ENCODE measurements around the gene CYBA.

DNA sequence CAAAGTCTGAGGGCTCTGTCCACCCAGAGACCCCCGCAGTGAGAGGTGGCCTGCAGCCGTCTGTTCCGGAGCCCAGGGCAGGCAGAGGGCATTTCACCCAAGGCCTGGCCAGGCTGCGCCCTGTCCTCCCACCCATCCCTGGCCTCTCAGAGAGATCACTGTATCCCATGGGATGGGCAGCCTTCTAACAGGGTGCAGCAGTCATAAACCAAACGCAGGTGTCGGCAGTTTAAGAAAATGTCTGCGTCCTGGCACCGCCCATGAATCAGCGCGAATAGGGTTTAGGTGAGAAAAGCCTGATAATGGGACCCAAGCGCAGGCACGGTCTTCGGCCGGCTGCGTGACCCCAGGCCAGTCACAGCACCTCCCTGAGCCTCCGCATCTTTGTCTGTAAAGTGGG, 5.4 kb downstream of the CYBA start:
- TF ChIP-seq POLR2A (IDR thresholded peaks at IDR 0.05; ENCODE audit: low read depth, low read length) (peak; percentile 11), NRF1 (conservative IDR thresholded peaks at IDR 0.05; ENCODE audit: low read depth, low read length) (no peak), SP1 (IDR thresholded peaks at IDR 0.05; ENCODE audit: low read depth, low read length) (no peak), GABPA (IDR thresholded peaks at IDR 0.05; ENCODE audit: low read depth) (no peak), JUNB (IDR thresholded peaks at IDR 0.05) (no peak)
- TF ChIP-seq, protein P1, sequence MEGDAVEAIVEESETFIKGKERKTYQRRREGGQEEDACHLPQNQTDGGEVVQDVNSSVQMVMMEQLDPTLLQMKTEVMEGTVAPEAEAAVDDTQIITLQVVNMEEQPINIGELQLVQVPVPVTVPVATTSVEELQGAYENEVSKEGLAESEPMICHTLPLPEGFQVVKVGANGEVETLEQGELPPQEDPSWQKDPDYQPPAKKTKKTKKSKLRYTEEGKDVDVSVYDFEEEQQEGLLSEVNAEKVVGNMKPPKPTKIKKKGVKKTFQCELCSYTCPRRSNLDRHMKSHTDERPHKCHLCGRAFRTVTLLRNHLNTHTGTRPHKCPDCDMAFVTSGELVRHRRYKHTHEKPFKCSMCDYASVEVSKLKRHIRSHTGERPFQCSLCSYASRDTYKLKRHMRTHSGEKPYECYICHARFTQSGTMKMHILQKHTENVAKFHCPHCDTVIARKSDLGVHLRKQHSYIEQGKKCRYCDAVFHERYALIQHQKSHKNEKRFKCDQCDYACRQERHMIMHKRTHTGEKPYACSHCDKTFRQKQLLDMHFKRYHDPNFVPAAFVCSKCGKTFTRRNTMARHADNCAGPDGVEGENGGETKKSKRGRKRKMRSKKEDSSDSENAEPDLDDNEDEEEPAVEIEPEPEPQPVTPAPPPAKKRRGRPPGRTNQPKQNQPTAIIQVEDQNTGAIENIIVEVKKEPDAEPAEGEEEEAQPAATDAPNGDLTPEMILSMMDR (IDR thresholded peaks at IDR 0.05 in 2 of 3, conservative IDR thresholded peaks at IDR 0.05 in 1 of 3; ENCODE audit: control insufficient read depth in 2 of 3, extremely low read depth in 1 of 3, insufficient read depth in 1 of 3, low read depth in 3 of 3, low read length in 3 of 3), result no peak
- TF ChIP-seq, protein P2, sequence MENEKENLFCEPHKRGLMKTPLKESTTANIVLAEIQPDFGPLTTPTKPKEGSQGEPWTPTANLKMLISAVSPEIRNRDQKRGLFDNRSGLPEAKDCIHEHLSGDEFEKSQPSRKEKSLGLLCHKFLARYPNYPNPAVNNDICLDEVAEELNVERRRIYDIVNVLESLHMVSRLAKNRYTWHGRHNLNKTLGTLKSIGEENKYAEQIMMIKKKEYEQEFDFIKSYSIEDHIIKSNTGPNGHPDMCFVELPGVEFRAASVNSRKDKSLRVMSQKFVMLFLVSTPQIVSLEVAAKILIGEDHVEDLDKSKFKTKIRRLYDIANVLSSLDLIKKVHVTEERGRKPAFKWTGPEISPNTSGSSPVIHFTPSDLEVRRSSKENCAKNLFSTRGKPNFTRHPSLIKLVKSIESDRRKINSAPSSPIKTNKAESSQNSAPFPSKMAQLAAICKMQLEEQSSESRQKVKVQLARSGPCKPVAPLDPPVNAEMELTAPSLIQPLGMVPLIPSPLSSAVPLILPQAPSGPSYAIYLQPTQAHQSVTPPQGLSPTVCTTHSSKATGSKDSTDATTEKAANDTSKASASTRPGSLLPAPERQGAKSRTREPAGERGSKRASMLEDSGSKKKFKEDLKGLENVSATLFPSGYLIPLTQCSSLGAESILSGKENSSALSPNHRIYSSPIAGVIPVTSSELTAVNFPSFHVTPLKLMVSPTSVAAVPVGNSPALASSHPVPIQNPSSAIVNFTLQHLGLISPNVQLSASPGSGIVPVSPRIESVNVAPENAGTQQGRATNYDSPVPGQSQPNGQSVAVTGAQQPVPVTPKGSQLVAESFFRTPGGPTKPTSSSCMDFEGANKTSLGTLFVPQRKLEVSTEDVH (IDR thresholded peaks at IDR 0.05; ENCODE audit: low read depth, partially characterized antibody), result no peak

Data from GM12878 (cell line).